Chondrocyte (in vitro differentiated cells): ENCODE measurements around the gene TMEM132E. TPM values are rescaled to one million over a fixed set of nuclear protein-coding genes. Genes with fewer than 3 reads are reported as not detected.

ENCODE experiments used
- DNase-seq: peaks from one replicate; pipeline ENCODE4 v3.0.0; 2021; ENCODE audit warnings: mixed read lengths, low spot score
- H3K27ac Mint-ChIP-seq: one replicate; pipeline ENCODE4 v1.8.0; 2021; ENCODE audit warnings: mild to moderate bottlenecking, moderate library complexity, mixed read lengths; ENCODE audit not compliant: unreplicated experiment
- H3K27me3 Mint-ChIP-seq: 2 replicates; pipeline ENCODE4 v1.8.0; 2021; ENCODE audit warnings: low read depth, mixed read lengths
- H3K36me3 Mint-ChIP-seq: 2 replicates; pipeline ENCODE4 v1.8.0; 2021; ENCODE audit warnings: low read depth, mixed read lengths
- H3K4me1 Mint-ChIP-seq: 2 replicates; pipeline ENCODE4 v1.8.0; 2021; ENCODE audit warnings: low read depth, mild to moderate bottlenecking, mixed read lengths
- H3K4me3 Mint-ChIP-seq: one replicate; pipeline ENCODE4 v1.8.0; 2021; ENCODE audit warnings: mild to moderate bottlenecking, moderate library complexity, mixed read lengths; ENCODE audit not compliant: unreplicated experiment
- H3K9me3 Mint-ChIP-seq: 2 replicates; pipeline ENCODE4 v1.8.0; 2021; ENCODE audit warnings: low read depth, mixed read lengths
- CTCF ChIP-seq: fragments of 200-600 bp; sonication (generic); IDR thresholded peaks from 2 replicates; pipeline ENCODE4 v1.5.0; 2021; ENCODE audit warnings: antibody characterized with exemption, mild to moderate bottlenecking, moderate library complexity
- total RNA-seq: library from RNA; stranded (reverse); gene quantifications from 3 replicates; pipeline ENCODE4 v1.2.1, GENCODE V29; 2021

The TMEM132E gene
- total RNA-seq, 1 donor from 2014 or later, result 0.20 TPM

GRCh38 chr17:34671191-34671590, 91.8 kb downstream of the TMEM132E start:
- Mint-ChIP-seq H3K27ac (no peak overlapping the region), H3K4me3 (no peak overlapping the region), H3K4me1 (no peaks in the 10 kb centered on the region), H3K36me3 (no peaks in the 10 kb centered on the region), H3K9me3 (no peaks in the 10 kb centered on the region), H3K27me3 (peaks cover 9% of the 10 kb centered on the region)
- no peak for TF ChIP-seq CTCF
- no peak for DNase-seq

DNA sequence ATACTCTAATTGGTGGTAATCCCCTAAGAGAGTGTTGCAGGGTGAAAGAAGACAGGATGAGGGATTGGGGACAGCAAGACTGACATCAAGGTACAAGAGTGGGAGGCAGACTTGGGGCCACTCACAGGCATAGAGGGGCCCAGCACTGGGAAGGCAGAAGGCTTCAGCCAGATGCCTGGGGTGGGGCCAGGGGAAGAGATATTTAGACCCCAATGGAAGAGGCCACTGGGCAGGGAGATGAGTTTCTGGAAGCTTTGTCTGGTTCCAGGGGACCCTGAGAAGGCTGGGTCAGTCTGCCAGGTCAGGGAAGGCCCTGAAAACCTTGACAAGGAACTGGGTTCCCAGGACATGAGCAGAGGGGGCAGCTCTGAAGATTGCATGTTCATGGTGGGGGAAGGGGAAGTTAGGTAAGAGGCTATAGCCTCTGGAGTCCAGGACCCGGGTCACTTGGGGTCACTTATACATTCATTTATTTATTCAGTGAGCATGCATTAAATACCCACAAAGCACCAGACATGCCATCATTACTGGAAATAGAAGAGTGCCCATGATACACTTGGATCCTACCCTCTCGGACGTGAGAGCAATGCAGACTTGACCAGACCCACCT, 92.9 kb downstream of the TMEM132E start:
- TF ChIP-seq CTCF, result no peak
- Mint-ChIP-seq H3K9me3 (no peaks in the 10 kb centered on the region), H3K27ac (no peak overlapping the region), H3K36me3 (no peaks in the 10 kb centered on the region), H3K4me3 (no peak overlapping the region), H3K4me1 (no peaks in the 10 kb centered on the region), H3K27me3 (peaks cover 6% of the 10 kb centered on the region)
- DNase-seq, result no peak

DNA sequence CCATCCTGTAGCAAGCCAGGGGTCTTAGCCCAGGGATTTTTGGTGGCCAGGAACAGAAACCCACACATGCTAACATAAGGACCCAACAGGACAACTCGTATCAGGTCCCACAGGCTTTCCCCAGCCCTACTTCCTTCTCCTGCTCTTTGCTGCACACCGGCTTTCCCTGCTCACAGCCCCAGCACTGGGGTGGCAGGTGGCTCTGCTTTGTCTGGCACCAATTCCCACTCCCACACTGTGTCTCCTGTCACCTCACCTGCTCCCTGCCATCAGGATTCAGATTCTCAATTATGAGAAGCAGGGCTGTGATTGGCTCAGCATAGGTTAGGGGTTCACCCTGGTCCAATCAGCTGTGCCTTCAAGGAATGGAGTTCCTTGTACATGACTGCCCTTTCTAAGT, 94.1 kb downstream of the TMEM132E start:
- H3K4me3 Mint-ChIP-seq, result no peak overlapping the region
- H3K27ac Mint-ChIP-seq, result no peak overlapping the region
- H3K36me3 Mint-ChIP-seq, result no peaks in the 10 kb centered on the region
- DNase-seq, result no peak
- no peaks in the 10 kb centered on the region for H3K4me1 Mint-ChIP-seq
- H3K27me3 Mint-ChIP-seq, result peaks cover 6% of the 10 kb centered on the region
- TF ChIP-seq CTCF, result no peak
- no peaks in the 10 kb centered on the region for H3K9me3 Mint-ChIP-seq

DNA sequence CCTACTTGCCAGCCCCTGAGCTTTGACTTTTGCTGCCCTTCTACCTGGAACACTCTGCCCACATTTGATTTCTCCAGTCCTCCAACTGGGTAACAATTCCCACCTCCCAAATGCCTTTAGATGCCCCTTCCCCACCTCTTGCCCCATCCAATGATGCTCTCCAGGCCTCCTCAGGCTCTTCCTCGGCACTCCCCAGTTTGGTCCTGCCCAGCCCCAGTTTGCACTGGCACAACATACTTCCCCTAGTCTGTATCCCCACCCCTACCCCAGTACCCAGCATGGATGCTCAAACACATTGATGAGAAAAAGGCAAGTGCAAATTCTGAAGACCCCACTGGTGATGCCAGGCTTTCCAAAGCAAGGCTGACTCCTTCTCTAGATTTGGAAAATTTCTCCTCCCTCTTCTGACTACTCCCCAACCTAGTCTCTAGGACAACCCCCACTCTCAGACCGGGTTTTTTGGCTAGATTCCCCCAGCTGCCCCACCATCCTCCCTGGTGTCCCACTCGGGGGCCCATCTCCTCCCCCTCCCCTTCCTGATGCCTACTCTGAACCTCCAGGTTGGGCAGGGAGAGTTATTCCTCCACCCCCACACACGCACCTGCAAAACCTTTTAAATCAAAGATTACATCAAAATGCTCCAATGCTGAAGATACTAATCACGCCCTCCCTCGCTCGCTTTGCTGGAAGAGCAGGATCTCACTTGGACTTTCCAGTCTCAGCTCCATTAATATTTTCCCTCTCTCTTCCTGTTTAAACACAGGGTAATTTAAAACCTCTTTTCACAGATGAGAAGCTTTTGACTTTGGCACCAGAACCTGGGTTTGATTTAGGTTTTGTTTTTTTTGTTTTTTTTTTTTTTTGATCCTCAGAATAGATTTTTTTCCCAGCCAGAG, 94.9 kb downstream of the TMEM132E start:
- no peak for DNase-seq
- Mint-ChIP-seq H3K4me1 (no peaks in the 10 kb centered on the region), H3K27me3 (peaks cover 6% of the 10 kb centered on the region), H3K9me3 (no peaks in the 10 kb centered on the region), H3K27ac (no peak overlapping the region), H3K36me3 (no peaks in the 10 kb centered on the region), H3K4me3 (no peak overlapping the region)
- no peak for TF ChIP-seq CTCF

DNA sequence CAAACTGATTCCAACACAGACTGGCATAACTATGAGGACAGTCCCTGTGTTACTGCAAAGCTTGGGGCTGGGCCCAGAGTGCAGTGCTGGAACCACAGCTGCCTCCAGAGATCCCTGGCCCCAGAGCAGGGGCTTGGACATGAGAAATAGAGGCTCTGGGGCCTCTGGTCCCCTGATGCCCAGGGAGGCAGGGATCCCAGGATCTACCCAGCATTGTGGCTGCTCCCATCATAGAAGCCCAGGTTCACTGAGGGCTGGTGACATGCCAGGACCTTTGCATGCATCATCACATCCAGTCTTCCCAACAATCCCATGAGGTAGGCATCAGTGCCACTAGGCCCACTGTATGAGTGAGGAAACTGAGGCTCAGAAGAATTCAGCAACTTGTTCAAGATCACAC, 95.8 kb downstream of the TMEM132E start:
- Mint-ChIP-seq H3K27ac (no peak overlapping the region), H3K27me3 (peaks cover 4% of the 10 kb centered on the region), H3K4me3 (no peak overlapping the region), H3K4me1 (no peaks in the 10 kb centered on the region), H3K9me3 (no peaks in the 10 kb centered on the region), H3K36me3 (no peaks in the 10 kb centered on the region)
- TF ChIP-seq CTCF, result no peak
- DNase-seq, result no peak
